Muscle layer of duodenum (tissue), 2 donors: ENCODE results near the gene PRMT3.

ENCODE experiments used
- H3K27ac ChIP-seq: one replicate; pipeline ENCODE4 v1.7.0; 2013; ENCODE audit warnings: mild to moderate bottlenecking, low read length
- H3K27me3 ChIP-seq: one replicate; pipeline ENCODE4 v1.7.0; 2013; ENCODE audit warnings: low read depth, mild to moderate bottlenecking, control low read depth, low read length
- H3K36me3 ChIP-seq, 2 donors: one replicate each; pipeline ENCODE4 v1.7.0; 2013; ENCODE audit warnings: low read length in 2 of 2, control low read depth in 1 of 2, mild to moderate bottlenecking in 1 of 2; ENCODE audit not compliant: insufficient read depth in 2 of 2, control insufficient read depth in 1 of 2
- H3K4me1 ChIP-seq, 2 donors: one replicate each; pipeline ENCODE4 v1.7.0; 2013; ENCODE audit warnings: low read length in 2 of 2, mild to moderate bottlenecking in 2 of 2, control low read depth in 1 of 2, moderate library complexity in 1 of 2; ENCODE audit not compliant: insufficient read depth in 2 of 2, control insufficient read depth in 1 of 2
- H3K4me3 ChIP-seq, 2 donors: one replicate each; pipeline ENCODE4 v1.7.0; 2013; ENCODE audit warnings: low read length in 2 of 2, low read depth in 1 of 2, mild to moderate bottlenecking in 1 of 2
- H3K9me3 ChIP-seq, 2 donors: one replicate each; pipeline ENCODE4 v1.7.0; 2013; ENCODE audit warnings: low read length in 2 of 2, control low read depth in 1 of 2, mild to moderate bottlenecking in 1 of 2; ENCODE audit not compliant: control insufficient read depth in 1 of 2
- donor health status: healthy.

PRMT3 gene

DNA sequence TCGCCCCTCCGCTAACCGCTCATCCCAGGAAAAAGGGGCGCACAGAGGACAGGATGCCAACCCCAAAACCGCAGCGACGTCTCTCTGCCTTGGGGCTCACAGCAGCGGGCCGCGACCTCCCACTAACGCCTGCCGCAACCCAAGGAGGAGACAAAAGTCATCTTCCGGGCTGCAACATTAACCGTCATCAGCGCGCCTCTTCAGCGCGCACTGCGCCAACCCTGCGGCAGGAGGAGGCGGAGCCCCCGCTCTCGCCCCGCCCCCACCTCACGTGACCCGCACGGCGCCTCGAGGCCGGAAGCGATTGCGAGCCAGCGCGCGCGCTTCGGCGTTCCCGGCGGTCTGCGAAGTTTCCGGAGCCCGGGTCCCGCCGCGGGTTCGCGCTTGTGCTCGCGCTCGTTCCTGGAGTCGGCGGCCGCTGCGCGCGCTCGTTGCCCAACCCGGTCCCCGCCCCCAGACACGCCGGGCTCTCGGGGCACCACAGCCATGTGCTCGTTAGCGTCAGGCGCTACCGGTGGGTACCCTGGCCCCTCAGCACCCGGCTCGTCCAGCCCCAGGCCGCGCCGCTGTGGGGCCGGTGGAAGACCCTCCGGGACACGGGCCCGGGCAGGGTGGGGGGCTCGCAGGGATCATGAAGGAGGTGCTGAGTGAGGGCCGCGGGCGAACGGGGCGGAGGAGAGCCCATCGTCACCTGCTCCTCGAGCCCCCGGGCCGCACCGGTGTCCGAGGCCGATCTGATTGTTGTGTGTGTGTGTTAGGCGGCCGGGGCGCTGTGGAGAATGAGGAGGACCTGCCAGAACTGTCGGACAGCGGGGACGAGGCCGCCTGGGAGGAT is at the start of gene PRMT3:
PRMT3 (plus strand) TSS at position 456 of the 835 bp plus-strand sequence; CDS start at position 487, 31 bp downstream.
- no peaks in the 10 kb centered on the region for H3K27me3 ChIP-seq
- peak within 1 kb of the TSS; percentile 73 to 89 for H3K4me3 ChIP-seq
- H3K9me3 ChIP-seq: no peaks in the 10 kb centered on the region
- peak within 1 kb of the TSS; percentile 84 for H3K27ac ChIP-seq
- peaks cover 16 to 17% of the 10 kb centered on the region in 2 donors for H3K36me3 ChIP-seq
- peaks cover 7% of the 10 kb centered on the region in 2 donors for H3K4me1 ChIP-seq

DNA sequence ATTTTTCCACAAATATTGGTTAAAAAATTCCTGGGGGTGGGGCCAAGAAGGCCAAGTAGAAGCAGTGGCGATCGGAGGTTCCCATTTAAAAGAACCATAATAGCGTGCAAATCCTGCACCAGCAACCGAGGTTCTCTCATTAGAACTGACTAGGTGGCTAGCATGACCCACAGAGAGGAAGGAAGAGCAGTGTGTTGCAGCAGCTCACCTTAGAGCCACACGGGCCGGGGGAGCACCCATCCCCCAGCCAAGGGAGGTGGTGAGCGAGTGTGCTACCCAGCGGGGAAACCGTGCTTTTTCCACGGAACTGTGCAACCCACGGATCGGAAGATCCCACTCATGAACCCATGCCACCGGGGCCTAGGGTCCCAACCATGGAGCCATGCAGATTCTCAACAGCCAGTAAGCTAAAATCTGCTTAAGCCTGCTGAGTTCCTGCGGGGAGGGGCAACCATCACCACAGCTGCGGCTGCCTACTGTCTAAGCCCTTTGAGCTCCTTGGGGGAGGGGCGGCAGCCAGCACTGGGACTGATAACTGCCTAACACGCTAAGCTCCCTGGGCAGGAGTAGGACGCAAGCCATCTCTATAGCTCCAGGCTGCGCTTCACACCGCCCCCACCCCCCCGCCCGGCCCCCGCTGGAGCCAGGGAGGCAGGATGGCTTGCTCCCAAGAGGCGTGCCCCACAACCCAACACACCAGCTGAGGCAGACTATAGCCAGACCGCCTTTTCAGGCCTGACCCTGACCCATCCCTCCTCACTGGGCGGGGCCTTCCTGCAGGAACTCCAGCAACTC is 45.0 kb upstream of the PRMT3 start:
- no peaks in the 10 kb centered on the region for H3K9me3 ChIP-seq
- no peaks in the 10 kb centered on the region for H3K36me3 ChIP-seq
- no peaks in the 10 kb centered on the region for H3K4me1 ChIP-seq
- H3K27me3 ChIP-seq: peaks cover 6% of the 10 kb centered on the region
- H3K27ac ChIP-seq: no peak overlapping the region
- no peak overlapping the region for H3K4me3 ChIP-seq

DNA sequence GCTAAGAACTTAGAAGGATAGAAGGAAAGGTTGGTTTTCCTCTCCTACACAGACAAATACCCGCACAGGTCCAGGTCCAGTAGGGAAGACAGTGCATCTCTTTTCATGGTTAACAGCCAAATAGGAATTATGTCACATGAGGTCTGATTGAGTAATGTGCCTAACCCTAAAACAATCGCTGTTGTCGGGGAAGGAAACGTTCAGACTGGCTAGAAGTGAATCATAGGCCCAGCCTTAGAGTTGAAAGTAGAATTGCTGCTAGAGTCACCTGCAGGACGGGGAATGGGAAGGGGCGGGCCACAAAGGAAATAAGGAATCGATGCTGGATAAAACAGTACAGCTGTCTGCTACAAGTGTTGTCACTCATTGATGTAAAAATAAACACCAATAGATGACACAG is 36.4 kb upstream of the PRMT3 start:
- H3K4me3 ChIP-seq: no peak overlapping the region
- H3K27me3 ChIP-seq: no peaks in the 10 kb centered on the region
- H3K36me3 ChIP-seq: no peaks in the 10 kb centered on the region
- H3K9me3 ChIP-seq: no peaks in the 10 kb centered on the region
- H3K4me1 ChIP-seq: no peaks in the 10 kb centered on the region
- H3K27ac ChIP-seq: no peak overlapping the region

DNA sequence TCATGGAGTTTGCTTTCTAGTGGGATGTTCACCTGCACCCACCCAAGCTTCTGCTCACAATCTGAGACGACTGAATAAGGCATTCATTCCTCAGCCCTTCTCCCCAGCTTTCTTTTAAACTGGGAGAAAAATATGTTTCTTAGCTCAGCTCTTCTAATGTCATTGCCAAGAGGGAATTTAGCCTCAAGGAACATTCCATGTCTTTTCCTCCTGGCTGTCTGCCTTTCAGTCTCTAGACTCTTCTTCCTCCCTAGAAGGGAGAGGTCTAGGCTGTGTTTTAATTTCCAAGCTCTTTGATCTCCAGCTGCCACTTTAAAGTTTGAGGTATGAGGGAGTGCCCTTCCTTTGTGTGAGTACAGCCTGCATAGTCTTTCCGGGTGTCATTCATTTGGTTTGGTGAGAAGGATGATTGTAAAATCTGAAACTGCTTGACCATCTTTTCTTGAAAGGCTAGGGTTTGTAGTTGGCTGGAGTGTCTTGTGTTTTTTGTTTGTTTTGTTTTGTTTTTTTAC is 35.7 kb upstream of the PRMT3 start:
- H3K4me3 ChIP-seq: no peak overlapping the region
- H3K36me3 ChIP-seq: no peaks in the 10 kb centered on the region
- no peak overlapping the region for H3K27ac ChIP-seq
- H3K27me3 ChIP-seq: no peaks in the 10 kb centered on the region
- no peaks in the 10 kb centered on the region for H3K9me3 ChIP-seq
- no peaks in the 10 kb centered on the region for H3K4me1 ChIP-seq

DNA sequence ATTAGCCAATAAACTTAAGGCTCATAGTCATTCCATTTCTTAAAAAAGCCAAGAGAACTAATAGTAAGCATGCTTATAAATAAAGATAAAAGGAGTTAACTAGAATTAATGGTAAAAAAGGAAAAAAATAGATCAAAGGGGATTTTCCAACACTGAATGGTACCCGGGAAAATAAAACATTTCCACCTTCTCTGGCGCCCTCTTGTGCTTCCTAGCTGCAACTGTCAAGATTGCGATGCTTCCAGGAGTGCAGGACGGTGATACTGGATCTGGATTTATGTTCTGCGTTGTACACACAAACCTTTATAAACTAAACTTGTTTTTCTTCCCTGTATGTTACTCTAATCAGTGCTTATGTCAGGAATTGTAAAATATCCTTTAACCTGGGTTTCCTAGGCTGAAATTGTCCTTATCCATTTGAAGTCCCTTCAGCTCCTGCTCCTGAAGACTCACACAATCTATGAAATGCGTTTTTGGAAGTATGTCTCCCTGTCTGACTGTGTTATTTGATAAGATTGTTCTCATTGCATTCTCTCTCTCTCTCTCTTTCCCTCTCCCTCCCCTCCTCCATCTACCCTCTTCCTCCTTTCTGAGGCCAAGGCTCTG is 33.6 kb upstream of the PRMT3 start:
- H3K36me3 ChIP-seq: no peaks in the 10 kb centered on the region
- H3K4me1 ChIP-seq: no peaks in the 10 kb centered on the region
- no peaks in the 10 kb centered on the region for H3K27me3 ChIP-seq

DNA sequence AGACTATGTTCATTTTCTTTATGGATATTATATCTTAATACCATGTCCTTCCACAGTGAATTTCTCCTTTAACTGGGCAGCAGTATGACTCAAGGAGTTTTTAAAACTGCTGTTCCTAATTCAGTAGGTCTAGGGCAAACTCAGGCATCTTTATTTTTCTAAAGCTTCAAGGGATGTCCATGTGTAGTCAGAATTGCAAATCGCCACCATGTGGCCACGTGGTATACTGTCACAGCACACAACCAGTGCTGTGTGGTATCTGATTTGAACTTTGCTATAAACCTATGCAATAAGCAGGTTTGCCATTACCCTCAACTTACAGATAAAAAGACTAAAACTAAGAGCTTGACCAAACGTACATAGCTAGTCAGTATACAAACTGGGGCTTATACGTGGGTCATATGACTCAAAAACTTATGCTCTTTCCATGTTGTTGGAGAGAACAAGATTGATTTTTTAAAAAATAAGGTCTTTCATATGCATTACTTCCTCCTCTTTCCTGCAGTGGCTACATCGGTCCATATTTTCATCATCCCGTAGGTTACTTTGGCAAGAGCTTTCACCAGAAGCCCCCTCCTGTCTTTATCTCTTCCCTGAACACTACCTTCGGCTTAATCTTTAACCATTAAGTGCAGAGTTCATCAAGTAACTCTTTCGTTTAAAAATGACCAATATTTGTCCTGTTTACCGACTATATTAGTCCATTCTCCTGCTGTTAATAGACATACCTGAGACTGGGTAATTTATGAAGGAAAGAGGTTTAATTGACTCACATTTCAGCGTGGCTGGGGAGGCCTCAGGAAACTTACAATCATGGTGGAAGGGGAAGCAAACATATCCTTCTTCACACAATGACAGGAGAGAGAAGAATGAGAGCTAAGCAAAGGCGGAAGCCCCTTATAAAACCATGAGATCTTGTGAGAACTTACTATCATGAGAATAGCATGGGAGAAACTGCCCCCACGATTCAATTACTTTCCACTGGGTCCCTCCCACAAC is 32.0 kb upstream of the PRMT3 start:
- H3K27ac ChIP-seq: no peak overlapping the region
- no peak overlapping the region for H3K4me3 ChIP-seq
- no peaks in the 10 kb centered on the region for H3K27me3 ChIP-seq
- H3K36me3 ChIP-seq: no peaks in the 10 kb centered on the region
- H3K4me1 ChIP-seq: no peaks in the 10 kb centered on the region
- no peaks in the 10 kb centered on the region for H3K9me3 ChIP-seq

More for the DNA sequence above, 33.6 kb upstream of the PRMT3 start:
- no peaks in the 10 kb centered on the region for H3K9me3 ChIP-seq
- H3K4me3 ChIP-seq: no peak overlapping the region
- no peak overlapping the region for H3K27ac ChIP-seq

DNA sequence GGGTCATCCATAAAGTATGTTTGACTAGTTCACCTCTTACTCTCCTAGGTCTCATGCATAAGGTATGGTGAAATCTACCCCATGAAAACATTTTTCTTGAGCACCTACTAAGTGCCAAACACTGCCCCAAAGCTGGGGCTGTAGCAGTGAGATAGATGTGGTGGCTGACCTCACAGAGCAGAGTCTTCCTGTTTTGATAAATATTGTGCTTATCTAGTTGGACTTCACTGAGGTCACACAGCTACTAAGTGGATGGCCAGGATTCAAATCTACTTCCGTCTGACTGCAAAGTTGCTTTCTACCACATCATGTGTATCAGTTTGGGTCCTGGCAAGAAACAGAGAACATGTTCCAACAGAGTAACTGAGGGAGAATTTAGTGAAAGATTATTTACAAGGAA is 30.4 kb upstream of the PRMT3 start:
- no peak overlapping the region for H3K4me3 ChIP-seq
- no peaks in the 10 kb centered on the region for H3K36me3 ChIP-seq
- H3K27me3 ChIP-seq: no peaks in the 10 kb centered on the region
- no peaks in the 10 kb centered on the region for H3K9me3 ChIP-seq
- no peak overlapping the region for H3K27ac ChIP-seq
- no peaks in the 10 kb centered on the region for H3K4me1 ChIP-seq

DNA sequence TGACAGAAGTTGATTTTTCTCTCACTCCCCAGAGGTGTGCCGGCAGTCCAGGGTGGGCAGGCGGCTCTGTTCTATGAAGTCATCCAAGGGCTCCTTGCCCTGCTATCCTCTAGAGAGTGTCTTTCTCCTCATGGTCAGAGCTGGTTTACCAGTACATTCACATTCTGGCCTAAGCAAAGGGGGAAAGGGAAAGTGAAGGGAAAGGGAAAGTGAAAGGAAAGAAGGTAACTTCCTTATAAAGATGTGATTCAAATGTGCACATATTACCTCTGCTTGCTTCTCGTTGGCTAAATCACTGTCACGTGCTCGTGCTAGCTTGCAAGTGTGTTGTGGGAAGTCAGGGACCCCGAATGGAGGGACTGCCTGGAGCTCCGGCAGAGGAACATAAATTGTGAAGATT is 26.9 kb upstream of the PRMT3 start:
- H3K36me3 ChIP-seq: no peaks in the 10 kb centered on the region
- H3K27me3 ChIP-seq: no peaks in the 10 kb centered on the region
- H3K9me3 ChIP-seq: no peaks in the 10 kb centered on the region
- no peak overlapping the region for H3K4me3 ChIP-seq
- peaks cover 5 to 9% of the 10 kb centered on the region in 2 donors for H3K4me1 ChIP-seq
- peak overlapping the region; percentile 60 for H3K27ac ChIP-seq

DNA sequence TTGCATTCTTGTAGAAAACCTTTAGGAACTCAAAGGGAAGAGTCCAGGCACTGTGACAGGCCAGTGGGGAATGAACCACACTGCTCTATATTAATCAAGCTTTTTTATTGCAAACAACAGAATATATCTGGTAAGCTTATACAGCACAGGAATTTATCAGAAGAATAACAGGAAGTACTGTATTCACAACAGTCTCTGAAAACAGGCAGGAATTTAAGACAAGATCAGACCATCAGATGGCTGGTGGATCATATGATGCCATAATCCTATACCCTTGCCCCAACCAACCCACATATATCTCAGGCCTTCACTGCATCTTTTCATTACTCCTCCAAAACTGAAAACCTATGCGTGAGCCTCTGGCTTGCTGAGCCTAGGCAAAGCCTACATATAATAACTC is 25.0 kb upstream of the PRMT3 start:
- Histone ChIP-seq H3K9me3 (no peaks in the 10 kb centered on the region), H3K36me3 (peaks cover 0 to 12% of the 10 kb centered on the region in 2 donors), H3K4me1 (peaks cover 14 to 17% of the 10 kb centered on the region in 2 donors), H3K27ac (no peak overlapping the region), H3K27me3 (no peaks in the 10 kb centered on the region), H3K4me3 (no peak overlapping the region)

DNA sequence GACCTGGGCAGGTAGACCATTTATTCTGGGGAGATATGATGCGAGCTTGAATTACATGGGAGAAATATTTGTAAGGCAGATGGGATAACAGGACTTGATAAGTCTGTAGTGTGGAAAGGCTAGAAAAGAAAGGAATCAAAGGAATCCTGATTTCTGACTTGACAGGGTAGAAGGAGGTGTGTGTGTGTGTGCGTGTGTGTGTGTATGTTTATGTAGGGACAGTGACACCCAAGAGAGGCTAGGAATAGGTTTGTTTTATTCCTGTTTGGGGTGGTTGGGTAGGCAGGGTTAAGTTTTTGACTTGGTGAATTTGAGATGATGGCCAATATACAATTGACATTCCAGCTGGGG is 24.4 kb upstream of the PRMT3 start:
- Histone ChIP-seq H3K27ac (peak overlapping the region; percentile 81), H3K4me3 (peak overlapping the region; percentile 89 to 91), H3K27me3 (no peaks in the 10 kb centered on the region), H3K36me3 (peaks cover 0 to 12% of the 10 kb centered on the region in 2 donors), H3K9me3 (no peaks in the 10 kb centered on the region), H3K4me1 (peaks cover 15 to 17% of the 10 kb centered on the region in 2 donors)
